IMR-90 (cell line): ENCODE results near the gene HPS4. TPM values are rescaled to one million over a fixed set of nuclear protein-coding genes. Genes with fewer than 3 reads are reported as not detected.

Source experiments
- ATAC-seq: fragments of 200-7000 bp; cut with Tn5 transposase; 2 replicates; pipeline ENCODE4 v1.9.1; 2020; ENCODE audit warnings: low read depth, mild to moderate bottlenecking, moderate library complexity
- BruUV-seq: library from RNA; stranded (reverse); fragments of 400-500 nt; replicated peaks from 2 replicates; lab custom pipeline; 2021; lab: Mats Ljungman, UMichigan
- CTCF ChIA-PET: fragments of 300-600 bp; formaldehyde crosslinking; extraction: SDS; loops from one replicate; lab custom pipeline; 2021; ENCODE audit warnings: antibody characterized with exemption; lab: Yijun Ruan, JAX
- POLR2A ChIA-PET: fragments of 300-600 bp; sonication (Branson Sonifier 250); formaldehyde crosslinking; loops from one replicate; lab custom pipeline; 2022; ENCODE audit warnings: antibody characterized with exemption; ENCODE audit not compliant: unreplicated experiment; lab: Charles Lee
- DNase-seq: peaks from one replicate; pipeline ENCODE4 v3.0.0; 2013
- H2AFZ ChIP-seq: replicated peaks from 2 replicates; pipeline ENCODE3; 2013; ENCODE audit warnings: low read length, mild to moderate bottlenecking; ENCODE audit not compliant: poor library complexity
- H2AK5ac ChIP-seq: 2 replicates; pipeline ENCODE4 v1.6.1; 2013; ENCODE audit warnings: low read depth, low read length, inconsistent platforms
- H2AK9ac ChIP-seq: replicated peaks from 2 replicates; pipeline ENCODE3; 2013; ENCODE audit warnings: mild to moderate bottlenecking, low read depth, low read length, moderate library complexity; ENCODE audit not compliant: poor library complexity
- H2BK120ac ChIP-seq: 2 replicates; pipeline ENCODE4 v1.6.1; 2013; ENCODE audit warnings: low read depth, low read length, inconsistent platforms
- H2BK15ac ChIP-seq: 3 replicates; pipeline ENCODE4 v1.6.1; 2013; ENCODE audit warnings: low read depth, low read length, inconsistent platforms
- H2BK20ac ChIP-seq: 2 replicates; pipeline ENCODE4 v1.6.1; 2013; ENCODE audit warnings: low read depth, mild to moderate bottlenecking, inconsistent platforms, low read length, moderate library complexity
- H2BK5ac ChIP-seq: 2 replicates; pipeline ENCODE4 v1.6.1; 2013; ENCODE audit warnings: mild to moderate bottlenecking, low read depth, low read length, inconsistent platforms; ENCODE audit not compliant: poor library complexity, severe bottlenecking
- H3K14ac ChIP-seq: replicated peaks from 2 replicates; pipeline ENCODE4 v1.6.1; 2013; ENCODE audit warnings: low read depth, low read length, inconsistent platforms
- H3K18ac ChIP-seq: 2 replicates; pipeline ENCODE4 v1.6.1; 2013; ENCODE audit warnings: low read depth, low read length, control low read depth
- H3K23ac ChIP-seq: 2 replicates; pipeline ENCODE4 v1.6.1; 2013; ENCODE audit warnings: low read depth, low read length, inconsistent platforms
- H3K27ac ChIP-seq: 2 replicates; pipeline ENCODE4 v1.5.1; 2013; ENCODE audit warnings: mild to moderate bottlenecking, control low read depth, low read length; ENCODE audit not compliant: insufficient read depth
- H3K27me3 ChIP-seq: 2 replicates; pipeline ENCODE4 v1.6.1; 2013; ENCODE audit warnings: low read length; ENCODE audit not compliant: control insufficient read depth, insufficient read depth
- H3K36me3 ChIP-seq: 2 replicates; pipeline ENCODE4 v1.6.1; 2013; ENCODE audit warnings: low read length, mixed read lengths; ENCODE audit not compliant: control insufficient read depth, insufficient read depth
- H3K4ac ChIP-seq: 2 replicates; pipeline ENCODE4 v1.6.1; 2013; ENCODE audit warnings: low read depth, low read length, inconsistent platforms
- H3K4me1 ChIP-seq: 2 replicates; pipeline ENCODE4 v1.6.1; 2013; ENCODE audit warnings: low read length, mixed read lengths; ENCODE audit not compliant: control insufficient read depth, insufficient read depth
- H3K4me2 ChIP-seq: 2 replicates; pipeline ENCODE4 v1.6.1; 2013; ENCODE audit warnings: low read depth, mild to moderate bottlenecking, control low read depth, low read length, moderate library complexity
- H3K4me3 ChIP-seq: 2 replicates; pipeline ENCODE4 v1.5.1; 2013; ENCODE audit warnings: low read depth, mild to moderate bottlenecking, control low read depth, low read length, moderate library complexity; ENCODE audit not compliant: insufficient read depth
- H3K56ac ChIP-seq: 2 replicates; pipeline ENCODE4 v1.6.1; 2013; ENCODE audit warnings: low read length, inconsistent platforms; ENCODE audit not compliant: insufficient read depth; ENCODE audit errors: extremely low read depth
- H3K79me1 ChIP-seq, 2 experiments: 2 replicates each; pipeline ENCODE4 v1.6.1; 2013; ENCODE audit warnings: low read length in 2 of 2, inconsistent platforms in 1 of 2, low read depth in 1 of 2
- H3K9ac ChIP-seq: 2 replicates; pipeline ENCODE4 v1.6.1; 2013; ENCODE audit warnings: low read depth, low read length, control low read depth
- H3K9me1 ChIP-seq: 2 replicates; pipeline ENCODE4 v1.6.1; 2013; ENCODE audit warnings: low read length, inconsistent platforms; ENCODE audit not compliant: insufficient read depth
- H3K9me3 ChIP-seq: 2 replicates; pipeline ENCODE4 v1.6.1; 2013; ENCODE audit warnings: low read length; ENCODE audit not compliant: control insufficient read depth, insufficient read depth
- H4K20me1 ChIP-seq: 2 replicates; pipeline ENCODE4 v1.6.1; 2013; ENCODE audit warnings: low read length, inconsistent platforms; ENCODE audit not compliant: insufficient read depth
- H4K5ac ChIP-seq: 2 replicates; pipeline ENCODE4 v1.6.1; 2013; ENCODE audit warnings: mild to moderate bottlenecking, low read depth, low read length, control low read depth
- H4K8ac ChIP-seq, 2 experiments: 2 replicates each; pipeline ENCODE4 v1.6.1; 2013; ENCODE audit warnings: low read depth in 2 of 2, low read length in 2 of 2, control low read depth in 1 of 2, inconsistent platforms in 1 of 2
- H4K91ac ChIP-seq: 2 replicates; pipeline ENCODE4 v1.6.1; 2013; ENCODE audit warnings: low read depth, low read length, inconsistent platforms; ENCODE audit not compliant: insufficient read depth
- CEBPB ChIP-seq: IDR thresholded peaks from 2 replicates; pipeline ENCODE4 v1.6.1; 2012; ENCODE audit warnings: low read depth, low read length, improper control_type of control experiment
- ELK1 ChIP-seq: fragments of 150-350 bp; IDR thresholded peaks from 2 replicates; pipeline ENCODE4 v1.6.1; 2016; ENCODE audit warnings: low read depth, mild to moderate bottlenecking, low read length, moderate library complexity, borderline replicate concordance
- FOS ChIP-seq: fragments of 150-350 bp; IDR thresholded peaks from 2 replicates; pipeline ENCODE4 v1.6.1; 2016; ENCODE audit warnings: low read depth, low read length
- MAFK ChIP-seq: IDR thresholded peaks from 2 replicates; pipeline ENCODE4 v1.6.1; 2012; ENCODE audit warnings: low read depth, low read length, improper control_type of control experiment
- RCOR1 ChIP-seq: IDR thresholded peaks from 2 replicates; pipeline ENCODE4 v1.6.1; 2012; ENCODE audit warnings: mild to moderate bottlenecking, low read length, improper control_type of control experiment; ENCODE audit not compliant: insufficient replicate concordance
- SMC3 ChIP-seq: fragments of 150-350 bp; IDR thresholded peaks from 2 replicates; pipeline ENCODE4 v1.6.1; 2016; ENCODE audit warnings: low read depth, mild to moderate bottlenecking, antibody characterized with exemption, low read length, moderate library complexity
- WGBS, 2 experiments: methylation state at CpG; one replicate each; pipeline versions ENCODE4 v1.1.5 to v1.1.7; 2013; ENCODE audit warnings: missing lambda C conversion rate in 2 of 2; ENCODE audit not compliant: insufficient read length in 1 of 2; ENCODE audit errors: extremely low coverage in 2 of 2; 5-methylcytosine and 5-hydroxymethylcytosine counted together
- dilution Hi-C: fragments of 300-500 bp; cut with HindIII; formaldehyde crosslinking; loops from one replicate; pipeline ENCODE4 v1.14.3; 2018; ENCODE audit warnings: low sequenced_read_pairs; ENCODE audit not compliant: unreplicated experiment
- in situ Hi-C: fragments of 300-500 bp; cut with MboI; formaldehyde crosslinking; loops from 3 replicates; pipeline ENCODE4 v1.14.3; 2019; ENCODE audit warnings: low sequenced_read_pairs, inconsistent platforms, mixed read lengths
- intact Hi-C: fragments of 100-400 bp; cut with micrococcal nuclease; formaldehyde crosslinking; loops from 2 replicates; pipeline ENCODE4 v1.10.0; 2022
- polyA plus RNA-seq, 3 experiments: library from polyadenylated mRNA; depleted of rRNA; stranded (reverse); fragments of >200 nt; gene quantifications; 2 replicates each; pipeline ENCODE4 v1.2.3, GENCODE V29; 2012; ENCODE audit warnings: low replicate concordance in 1 of 3
- total RNA-seq: library from RNA; depleted of rRNA; stranded (reverse); fragments of >200 nt; gene quantifications from 2 replicates; pipeline ENCODE4 v1.2.3, GENCODE V29; 2012
- TF ChIP-seq, protein P1 (sequence below): conservative IDR thresholded peaks from 2 replicates; pipeline ENCODE4 v1.5.1; 2012; ENCODE audit warnings: mild to moderate bottlenecking, low read depth, low read length, improper control_type of control experiment

Gene HPS4
- total and polyA plus RNA-seq, 2 of the 4 experiments (the other 2 are of a cell fraction), result 15.8 to 19.0 TPM

DNA sequence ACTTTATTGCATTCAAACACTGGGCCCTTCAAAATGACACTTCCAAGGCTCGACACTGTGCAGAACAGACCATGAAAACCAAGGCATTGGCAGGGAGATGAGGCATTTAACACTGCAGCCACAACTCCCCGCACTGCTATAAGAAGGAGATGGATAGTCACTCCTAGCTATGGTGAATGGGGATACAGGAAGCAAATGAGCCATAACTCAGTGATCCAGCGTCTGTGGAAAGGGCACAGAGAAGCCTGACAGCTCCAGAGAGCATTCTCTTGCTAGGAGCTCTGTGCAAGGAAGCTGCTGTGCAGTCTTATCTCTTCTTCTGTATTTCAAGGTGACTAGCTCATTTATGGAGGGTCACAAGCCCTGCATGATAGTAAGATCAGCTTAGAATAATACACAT lies 20.9 kb downstream of the HPS4 start:
- no peak overlapping the region for H2AK9ac ChIP-seq
- no peak overlapping the region for H2BK20ac ChIP-seq
- H3K36me3 ChIP-seq, result peaks cover 52% of the 10 kb centered on the region
- TF ChIP-seq ELK1 (no peak), FOS (no peak), RCOR1 (no peak), MAFK (no peak), SMC3 (no peak), CEBPB (no peak)
- TF ChIP-seq, protein P1, sequence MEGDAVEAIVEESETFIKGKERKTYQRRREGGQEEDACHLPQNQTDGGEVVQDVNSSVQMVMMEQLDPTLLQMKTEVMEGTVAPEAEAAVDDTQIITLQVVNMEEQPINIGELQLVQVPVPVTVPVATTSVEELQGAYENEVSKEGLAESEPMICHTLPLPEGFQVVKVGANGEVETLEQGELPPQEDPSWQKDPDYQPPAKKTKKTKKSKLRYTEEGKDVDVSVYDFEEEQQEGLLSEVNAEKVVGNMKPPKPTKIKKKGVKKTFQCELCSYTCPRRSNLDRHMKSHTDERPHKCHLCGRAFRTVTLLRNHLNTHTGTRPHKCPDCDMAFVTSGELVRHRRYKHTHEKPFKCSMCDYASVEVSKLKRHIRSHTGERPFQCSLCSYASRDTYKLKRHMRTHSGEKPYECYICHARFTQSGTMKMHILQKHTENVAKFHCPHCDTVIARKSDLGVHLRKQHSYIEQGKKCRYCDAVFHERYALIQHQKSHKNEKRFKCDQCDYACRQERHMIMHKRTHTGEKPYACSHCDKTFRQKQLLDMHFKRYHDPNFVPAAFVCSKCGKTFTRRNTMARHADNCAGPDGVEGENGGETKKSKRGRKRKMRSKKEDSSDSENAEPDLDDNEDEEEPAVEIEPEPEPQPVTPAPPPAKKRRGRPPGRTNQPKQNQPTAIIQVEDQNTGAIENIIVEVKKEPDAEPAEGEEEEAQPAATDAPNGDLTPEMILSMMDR, result no peak
- no peak overlapping the region for H4K5ac ChIP-seq
- dilution Hi-C loops (no loop called here), in situ Hi-C loops (loop anchor here (5.0 kb wide), 1 partner anchor 60 kb away; no protein-coding TSS in a partner anchor), intact Hi-C loops (no loop called here)
- no peaks in the 10 kb centered on the region for H3K9me3 ChIP-seq
- POLR2A ChIA-PET, result no interaction called here
- no peak overlapping the region for H2BK5ac ChIP-seq
- H3K4me1 ChIP-seq, result no peaks in the 10 kb centered on the region
- no peak overlapping the region for H2AFZ ChIP-seq
- no peak overlapping the region for H2BK120ac ChIP-seq
- no peak overlapping the region for H3K9ac ChIP-seq
- H3K27me3 ChIP-seq, result no peaks in the 10 kb centered on the region
- no peak overlapping the region for H3K18ac ChIP-seq
- no peak overlapping the region for H3K56ac ChIP-seq
- DNase-seq (no peak), ATAC-seq (no peak)
- H3K14ac ChIP-seq, result no peak overlapping the region
- no TSS peak for BruUV-seq
- no peak overlapping the region for H4K91ac ChIP-seq
- no peak overlapping the region for H3K4me2 ChIP-seq
- H3K23ac ChIP-seq, result no peak overlapping the region
- H3K79me1 ChIP-seq, result peaks cover 3 to 11% of the 10 kb centered on the region in 2 experiments; a peak in 3 of 4 replicates
- no peak overlapping the region for H2BK15ac ChIP-seq
- CTCF ChIA-PET, result interaction anchor here (1.1 to 1.2 kb wide), 2 partner anchors 11 to 95 kb away, joined by 3 to 4 read pairs; no protein-coding TSS in a partner anchor
- H3K4ac ChIP-seq, result no peak overlapping the region
- H3K9me1 ChIP-seq, result no peaks in the 10 kb centered on the region; the same call in 1 of the 2 replicates
- no peak overlapping the region for H3K27ac ChIP-seq
- H4K8ac ChIP-seq, result no peak overlapping the region
- 67% methylated on average over 1 of the region's 3 CpGs; no CpG with 5 or more reads in 1 of the 2 experiments for WGBS, 2 experiments
- no peak overlapping the region for H2AK5ac ChIP-seq
- no peak overlapping the region for H3K4me3 ChIP-seq
- 0 out of 2 replicates have a peak, but pooled peaks cover 6% of the 10 kb centered on the region for H4K20me1 ChIP-seq
